DOHH2 (cell line): ENCODE measurements around the gene INTS3.

Experiments used
- H3F3A ChIP-seq: fragments of 200-600 bp; sonication (generic), shearing (Covaris generic); 2 replicates; pipeline ENCODE4 v1.6.0; 2016; ENCODE audit warnings: antibody characterized with exemption, mild to moderate bottlenecking; ENCODE audit not compliant: control insufficient read depth, insufficient read depth
- H3K27ac ChIP-seq: fragments of 200-600 bp; sonication (generic); 2 replicates; pipeline ENCODE4 v1.5.1; 2014; ENCODE audit warnings: low read depth, mild to moderate bottlenecking, low read length, moderate library complexity
- H3K27me3 ChIP-seq: fragments of 200-600 bp; sonication (generic); 2 replicates; pipeline ENCODE4 v1.6.1; 2014; ENCODE audit warnings: mild to moderate bottlenecking, low read length, mixed read lengths; ENCODE audit not compliant: control insufficient read depth
- H3K36me3 ChIP-seq: fragments of 200-600 bp; sonication (generic); 2 replicates; pipeline ENCODE4 v1.6.1; 2014; ENCODE audit warnings: mild to moderate bottlenecking, low read length, moderate library complexity, mixed read lengths; ENCODE audit not compliant: control insufficient read depth
- H3K4me1 ChIP-seq: fragments of 200-600 bp; sonication (generic); 2 replicates; pipeline ENCODE4 v1.6.1; 2014; ENCODE audit warnings: mild to moderate bottlenecking, low read length, mixed read lengths; ENCODE audit not compliant: control insufficient read depth
- H3K4me2 ChIP-seq: fragments of 200-600 bp; sonication (generic); 2 replicates; pipeline ENCODE4 v1.6.0; 2014; ENCODE audit warnings: mild to moderate bottlenecking, low read length, moderate library complexity
- H3K4me3 ChIP-seq: fragments of 200-600 bp; sonication (generic); 2 replicates; pipeline ENCODE4 v1.5.1; 2014; ENCODE audit warnings: mild to moderate bottlenecking, low read length, mixed read lengths
- H3K79me2 ChIP-seq: fragments of 200-600 bp; sonication (generic); 2 replicates; pipeline ENCODE4 v1.6.1; 2014; ENCODE audit warnings: mild to moderate bottlenecking, low read length, mixed read lengths; ENCODE audit not compliant: control insufficient read depth
- H3K9me2 ChIP-seq: fragments of 200-600 bp; sonication (generic); replicated peaks from 2 replicates; pipeline ENCODE4 v1.6.1; 2014; ENCODE audit warnings: mild to moderate bottlenecking, low read length, mixed read lengths; ENCODE audit not compliant: control insufficient read depth
- H3K9me3 ChIP-seq: fragments of 200-600 bp; sonication (generic); 2 replicates; pipeline ENCODE4 v1.6.1; 2014; ENCODE audit warnings: antibody characterized with exemption, low read length, mixed read lengths; ENCODE audit not compliant: control insufficient read depth, insufficient read depth
- H4K20me1 ChIP-seq: fragments of 200-600 bp; sonication (generic); 2 replicates; pipeline ENCODE4 v1.6.0; 2014; ENCODE audit warnings: low read depth, mild to moderate bottlenecking, antibody characterized with exemption, low read length, moderate library complexity; ENCODE audit not compliant: control insufficient read depth, insufficient read depth
- CTCF ChIP-seq: fragments of 200-600 bp; sonication (generic); IDR thresholded peaks from one replicate; pipeline ENCODE4 v1.5.1; 2014; ENCODE audit warnings: antibody characterized with exemption, mild to moderate bottlenecking, low read depth, low read length; ENCODE audit not compliant: poor library complexity, severe bottlenecking
- EZH2phosphoT487 ChIP-seq: fragments of 200-600 bp; sonication (generic); IDR thresholded peaks from 2 replicates; pipeline ENCODE4 v1.6.1; 2017; ENCODE audit warnings: borderline replicate concordance, mild to moderate bottlenecking, antibody characterized with exemption, low read length, moderate library complexity, mixed read lengths

INTS3 gene

GRCh38 chr1:153746174-153746573 is 18.3 kb downstream of the INTS3 start:
- Histone ChIP-seq H3K9me3 (no peaks in the 10 kb centered on the region), H3K4me3 (no peak overlapping the region), H3K27me3 (no peaks in the 10 kb centered on the region), H3K4me1 (peaks cover 10% of the 10 kb centered on the region), H3K27ac (no peak overlapping the region), H3K9me2 (no peaks in the 10 kb centered on the region), H3K36me3 (peaks cover 89% of the 10 kb centered on the region), H3K79me2 (no peaks in the 10 kb centered on the region), H4K20me1 (no peaks in the 10 kb centered on the region), H3F3A (peaks cover 8% of the 10 kb centered on the region), H3K4me2 (no peak overlapping the region)
- TF ChIP-seq EZH2phosphoT487 (no peak), CTCF (no peak)

- no peak overlapping the region for H3K4me2 ChIP-seq
- H4K20me1 ChIP-seq, result no peaks in the 10 kb centered on the region
- no peaks in the 10 kb centered on the region for H3K4me1 ChIP-seq
- no peak overlapping the region for H3K27ac ChIP-seq
- peaks cover 81% of the 10 kb centered on the region for H3K36me3 ChIP-seq
- no peaks in the 10 kb centered on the region for H3K27me3 ChIP-seq
- peaks cover 8% of the 10 kb centered on the region; the same call in 1 of the 2 replicates for H3F3A ChIP-seq
- no peak for TF ChIP-seq EZH2phosphoT487
- TF ChIP-seq CTCF, result no peak
- no peaks in the 10 kb centered on the region for H3K79me2 ChIP-seq
- no peaks in the 10 kb centered on the region for H3K9me3 ChIP-seq
- no peaks in the 10 kb centered on the region for H3K9me2 ChIP-seq
- H3K4me3 ChIP-seq, result no peak overlapping the region
These were observed 21.1 kb downstream of the INTS3 start for GRCh38 chr1:153748903-153749302.

- Histone ChIP-seq H3K4me2 (no peak overlapping the region), H3K4me1 (no peaks in the 10 kb centered on the region), H3K4me3 (no peak overlapping the region), H3K36me3 (peaks cover 79% of the 10 kb centered on the region), H3K79me2 (no peaks in the 10 kb centered on the region), H3F3A (peaks cover 8% of the 10 kb centered on the region; the same call in 1 of the 2 replicates), H3K27me3 (no peaks in the 10 kb centered on the region), H4K20me1 (no peaks in the 10 kb centered on the region), H3K27ac (no peak overlapping the region), H3K9me2 (no peaks in the 10 kb centered on the region), H3K9me3 (no peaks in the 10 kb centered on the region)
- TF ChIP-seq CTCF (peak; percentile 97), EZH2phosphoT487 (no peak)
These were observed 21.7 kb downstream of the INTS3 start for GRCh38 chr1:153749408-153750005.
